ENCODE measurements around the gene ERBB4. TPM values are rescaled to one million over a fixed set of nuclear protein-coding genes. Genes with fewer than 3 reads are reported as not detected.
"Not testable (repeated sequence)": the region's sequence is repeated elsewhere in the genome, so short reads cannot be mapped to it uniquely, and the experiment has no call there.

ERBB4 gene
- total RNA-seq, 1 experiment from 2014 or later: not detected

- intact Hi-C loops (cut with micrococcal nuclease): no loop called here
- no peaks in the 10 kb centered on the region for H3K4me1 Mint-ChIP-seq (ENCODE audit: insufficient read depth, unreplicated experiment)
- no peaks in the 10 kb centered on the region for H3K36me3 Mint-ChIP-seq (ENCODE audit: insufficient read depth, unreplicated experiment)
- ChIA-PET POLR2A (no interaction called here), CTCF (no interaction called here)
- H3K4me3 Mint-ChIP-seq (ENCODE audit: unreplicated experiment): no peak overlapping the region
- no TSS peak for BruUV-seq (replicated peaks)
- no peak for DNase-seq (ENCODE audit: unreplicated experiment)
- TF ChIP-seq CTCF (IDR thresholded peaks at IDR 0.05; ENCODE audit: unreplicated experiment): no peak
- no peaks in the 10 kb centered on the region for H3K9me3 Mint-ChIP-seq (ENCODE audit: unreplicated experiment)
- H3K27me3 Mint-ChIP-seq (ENCODE audit: insufficient read depth, unreplicated experiment): peaks cover 24% of the 10 kb centered on the region
- no peak overlapping the region for H3K27ac Mint-ChIP-seq (ENCODE audit: low read depth, unreplicated experiment)
These were observed 344.2 kb downstream of the ERBB4 start for GRCh38 chr2:212194396-212194795.

GRCh38 chr2:212193803-212194202 is 344.8 kb downstream of the ERBB4 start:
- peaks cover 23% of the 10 kb centered on the region for H3K27me3 Mint-ChIP-seq (ENCODE audit: insufficient read depth, unreplicated experiment)
- CTCF ChIA-PET: no interaction called here
- no TSS peak for BruUV-seq (replicated peaks)
- no peak for DNase-seq (ENCODE audit: unreplicated experiment)
- no peaks in the 10 kb centered on the region for H3K36me3 Mint-ChIP-seq (ENCODE audit: insufficient read depth, unreplicated experiment)
- intact Hi-C loops (cut with micrococcal nuclease): no loop called here
- no peaks in the 10 kb centered on the region for H3K4me1 Mint-ChIP-seq (ENCODE audit: insufficient read depth, unreplicated experiment)
- no peak overlapping the region for H3K27ac Mint-ChIP-seq (ENCODE audit: low read depth, unreplicated experiment)
- H3K4me3 Mint-ChIP-seq (ENCODE audit: unreplicated experiment): no peak overlapping the region
- no peaks in the 10 kb centered on the region for H3K9me3 Mint-ChIP-seq (ENCODE audit: unreplicated experiment)
- TF ChIP-seq CTCF (IDR thresholded peaks at IDR 0.05; ENCODE audit: unreplicated experiment): no peak
- POLR2A ChIA-PET: no interaction called here

GRCh38 chr2:212193056-212193455 is 345.5 kb downstream of the ERBB4 start:
- POLR2A ChIA-PET: no interaction called here

GRCh38 chr2:212191438-212191837 is 347.2 kb downstream of the ERBB4 start:
- peaks cover 15% of the 10 kb centered on the region for H3K27me3 Mint-ChIP-seq (ENCODE audit: insufficient read depth, unreplicated experiment)
- H3K4me1 Mint-ChIP-seq (ENCODE audit: insufficient read depth, unreplicated experiment); BruUV-seq (replicated peaks); H3K9me3 Mint-ChIP-seq (ENCODE audit: unreplicated experiment); DNase-seq (ENCODE audit: unreplicated experiment); CTCF ChIA-PET; intact Hi-C loops (cut with micrococcal nuclease); H3K36me3 Mint-ChIP-seq (ENCODE audit: insufficient read depth, unreplicated experiment); POLR2A ChIA-PET; H3K27ac Mint-ChIP-seq (ENCODE audit: low read depth, unreplicated experiment); H3K4me3 Mint-ChIP-seq (ENCODE audit: unreplicated experiment): not testable (repeated sequence)

More at GRCh38 chr2:212193056-212193455, 345.5 kb downstream of the ERBB4 start:
- Mint-ChIP-seq H3K27me3 (ENCODE audit: insufficient read depth, unreplicated experiment) (peaks cover 23% of the 10 kb centered on the region), H3K9me3 (ENCODE audit: unreplicated experiment) (no peaks in the 10 kb centered on the region), H3K4me1 (ENCODE audit: insufficient read depth, unreplicated experiment) (no peaks in the 10 kb centered on the region), H3K4me3 (ENCODE audit: unreplicated experiment) (no peak overlapping the region), H3K36me3 (ENCODE audit: insufficient read depth, unreplicated experiment) (no peaks in the 10 kb centered on the region), H3K27ac (ENCODE audit: low read depth, unreplicated experiment) (no peak overlapping the region)
- no peak for DNase-seq (ENCODE audit: unreplicated experiment)
- intact Hi-C loops (cut with micrococcal nuclease): no loop called here
- no TSS peak for BruUV-seq (replicated peaks)
- no peak for TF ChIP-seq CTCF (IDR thresholded peaks at IDR 0.05; ENCODE audit: unreplicated experiment)
- CTCF ChIA-PET: no interaction called here

- Mint-ChIP-seq H3K27me3 (ENCODE audit: insufficient read depth, unreplicated experiment) (peaks cover 45% of the 10 kb centered on the region), H3K4me1 (ENCODE audit: insufficient read depth, unreplicated experiment) (no peaks in the 10 kb centered on the region), H3K4me3 (ENCODE audit: unreplicated experiment) (no peak overlapping the region), H3K9me3 (ENCODE audit: unreplicated experiment) (no peaks in the 10 kb centered on the region), H3K36me3 (ENCODE audit: insufficient read depth, unreplicated experiment) (no peaks in the 10 kb centered on the region), H3K27ac (ENCODE audit: low read depth, unreplicated experiment) (no peak overlapping the region)
- ChIA-PET POLR2A (no interaction called here), CTCF (no interaction called here)
- BruUV-seq (replicated peaks): no TSS peak
- TF ChIP-seq CTCF (IDR thresholded peaks at IDR 0.05; ENCODE audit: unreplicated experiment): no peak
- intact Hi-C loops (cut with micrococcal nuclease): no loop called here
- no peak for DNase-seq (ENCODE audit: unreplicated experiment)
These were observed 352.4 kb downstream of the ERBB4 start for GRCh38 chr2:212186166-212186565.
